Posterior cingulate gyrus (tissue), 11 donors: ENCODE results near the gene TMEM235.
"Not testable (repeated sequence)": the region's sequence is repeated elsewhere in the genome, so short reads cannot be mapped to it uniquely, and the experiment has no call there.

Source experiments
- DNase-seq, 10 donors: peaks; one replicate each; pipeline versions ENCODE4 v3.0.0 to v3.0.0-alpha.2; 2020 to 2021; ENCODE audit warnings: mixed read lengths in 3 of 10
- intact Hi-C: fragments of 100-400 bp; cut with DNase I; formaldehyde crosslinking; loops from one replicate; pipeline ENCODE4 v1.15.1; 2023

Gene TMEM235

GRCh38 chr17:78235022-78235421 lies 3.6 kb downstream of the TMEM235 start:
- intact Hi-C loops: not testable (repeated sequence)
- peak in 8 of 10 donors; percentile 61 to 97 (median 76) for DNase-seq

GRCh38 chr17:78235885-78236284 lies 4.5 kb downstream of the TMEM235 start:
- intact Hi-C loops: no loop called here
- DNase-seq: peak in 2 of 10 donors; percentile 37 to 69

- peak in 2 of 10 donors; percentile 69 to 80 for DNase-seq
- intact Hi-C loops: no loop called here
These were observed 5.1 kb downstream of the TMEM235 start for GRCh38 chr17:78236362-78237127.

- peak; percentile 85 to 99 (median 91) for DNase-seq
- intact Hi-C loops: no loop called here
These were observed 6.1 kb downstream of the TMEM235 start for GRCh38 chr17:78237401-78238012.

GRCh38 chr17:78238823-78239488 lies 7.5 kb downstream of the TMEM235 start:
- intact Hi-C loops: no loop called here
- DNase-seq: peak in 3 of 10 donors; percentile 62 to 82 (median 80)

- intact Hi-C loops: no loop called here
- DNase-seq: peak in 3 of 10 donors; percentile 7 to 77 (median 59)
These were observed 8.1 kb downstream of the TMEM235 start for GRCh38 chr17:78239489-78239931.

- intact Hi-C loops: no loop called here
- peak in 4 of 10 donors; percentile 18 to 84 (median 66) for DNase-seq
These were observed 8.7 kb downstream of the TMEM235 start for GRCh38 chr17:78240012-78240655.

- peak in 3 of 10 donors; percentile 4 to 82 (median 54) for DNase-seq
- intact Hi-C loops: no loop called here
These were observed 9.4 kb downstream of the TMEM235 start for GRCh38 chr17:78240839-78241238.

GRCh38 chr17:78241277-78242023 lies 10.0 kb downstream of the TMEM235 start:
- DNase-seq: peak in 8 of 10 donors; percentile 69 to 97 (median 79)

GRCh38 chr17:78242024-78242742 lies 10.8 kb downstream of the TMEM235 start:
- peak in 2 of 10 donors; percentile 6 to 84 for DNase-seq
- intact Hi-C loops: no loop called here

More at GRCh38 chr17:78241277-78242023, 10.0 kb downstream of the TMEM235 start:
- intact Hi-C loops: no loop called here

GRCh38 chr17:78247304-78247703 lies 15.9 kb downstream of the TMEM235 start:
- DNase-seq: no peak
- intact Hi-C loops: no loop called here

GRCh38 chr17:78248051-78248914 lies 16.9 kb downstream of the TMEM235 start:
- DNase-seq: peak in 1 of 10 donors; percentile 77
- intact Hi-C loops: no loop called here

- intact Hi-C loops: no loop called here
These were observed 17.8 kb downstream of the TMEM235 start for GRCh38 chr17:78249074-78249817.

GRCh38 chr17:78249818-78250806 lies 18.7 kb downstream of the TMEM235 start:
- intact Hi-C loops: loop anchor here (2.0 to 10.0 kb wide), 4 partner anchors 38 to 172 kb away; partner anchors contain the start of gene BIRC5

More at GRCh38 chr17:78249074-78249817, 17.8 kb downstream of the TMEM235 start:
- peak in 1 of 10 donors; percentile 75 for DNase-seq

GRCh38 chr17:78250891-78251772 lies 19.7 kb downstream of the TMEM235 start:
- intact Hi-C loops: loop anchor here (1.0 to 10.0 kb wide), 5 partner anchors 39 to 171 kb away; partner anchors contain the start of gene BIRC5
- DNase-seq: peak; percentile 77 to 99 (median 87)

More at GRCh38 chr17:78249818-78250806, 18.7 kb downstream of the TMEM235 start:
- DNase-seq: no peak
